Vagina (tissue), 2 donors: ENCODE data around the gene MAN2B2. TPM values are rescaled to one million over a fixed set of nuclear protein-coding genes. Genes with fewer than 3 reads are reported as not detected.
A peak's percentile ranks its signal among the peaks of the same experiment; 100 is the strongest.
"Not testable (repeated sequence)": the region's sequence is repeated elsewhere in the genome, so short reads cannot be mapped to it uniquely, and the experiment has no call there.

ENCODE experiments used
- DNase-seq, 2 donors: peaks; one replicate each; pipeline ENCODE4 v3.0.0-alpha.2; 2017; ENCODE audit errors: extremely low spot score in 2 of 2
- H3K27ac ChIP-seq: fragments of 200-600 bp; sonication (generic); one replicate; pipeline ENCODE4 v1.5.1; 2019
- H3K27me3 ChIP-seq: fragments of 200-600 bp; sonication (generic); one replicate; pipeline ENCODE4 v1.5.1; 2019
- H3K36me3 ChIP-seq, 2 donors: fragments of 200-600 bp; sonication (generic); one replicate each; pipeline ENCODE4 v1.5.1; 2017 to 2019
- H3K4me1 ChIP-seq: fragments of 200-600 bp; sonication (generic); one replicate; pipeline ENCODE4 v1.5.1; 2019
- H3K4me3 ChIP-seq, 2 donors: fragments of 200-600 bp; sonication (generic); 1 replicate in 1 of 2; 2 replicates in 1 of 2; pipeline ENCODE4 v1.5.1; 2016 to 2019
- H3K9me3 ChIP-seq: fragments of 200-600 bp; sonication (generic); one replicate; pipeline ENCODE4 v1.5.1; 2019
- CTCF ChIP-seq, 3 experiments: fragments of 450-650 bp in 2 of 3; fragments of 200-600 bp in 1 of 3; sonication (generic) in 1 of 3; IDR thresholded peaks; one replicate each; pipeline ENCODE4 v1.5.1; 2017 to 2019; ENCODE audit warnings: antibody characterized with exemption in 3 of 3, mild to moderate bottlenecking in 2 of 3, moderate library complexity in 2 of 3
- POLR2A ChIP-seq, 2 donors: fragments of 450-650 bp; IDR thresholded peaks; one replicate each; pipeline ENCODE4 v1.6.1; 2017; ENCODE audit warnings: antibody characterized with exemption in 2 of 2, mild to moderate bottlenecking in 2 of 2, moderate library complexity in 2 of 2
- POLR2AphosphoS5 ChIP-seq, 2 donors: sonication (generic); formaldehyde crosslinking; IDR thresholded peaks; one replicate each; pipeline ENCODE4 v1.9.0; 2017; ENCODE audit warnings: antibody characterized with exemption in 2 of 2, mild to moderate bottlenecking in 2 of 2, low read depth in 1 of 2; ENCODE audit not compliant: insufficient read depth in 1 of 2
- intact Hi-C: fragments of 100-400 bp; cut with DNase I; formaldehyde crosslinking; loops from one replicate; pipeline ENCODE4 v1.15.1; 2023
- total RNA-seq: library from RNA; depleted of rRNA; stranded (reverse); fragments of >200 nt; gene quantifications from one replicate; pipeline ENCODE4 v1.2.3, GENCODE V29; 2016

Gene MAN2B2
- total RNA-seq, 1 donor from 2014 or later: 26.3 TPM

- H3K27me3 ChIP-seq: no peaks in the 10 kb centered on the region
- no peaks in the 10 kb centered on the region for H3K4me1 ChIP-seq
- no peak overlapping the region for H3K27ac ChIP-seq
- intact Hi-C loops: no loop called here
- no peak for DNase-seq
- H3K9me3 ChIP-seq: no peaks in the 10 kb centered on the region
- H3K36me3 ChIP-seq: no peaks in the 10 kb centered on the region
- TF ChIP-seq POLR2AphosphoS5 (IDR thresholded peaks at IDR 0.05; ENCODE audit: insufficient read depth in 1 of 2, low read depth in 1 of 2) (no peak), POLR2A (IDR thresholded peaks at IDR 0.05) (no peak), CTCF (IDR thresholded peaks at IDR 0.05) (no peak)
- H3K4me3 ChIP-seq: no peak overlapping the region
These were observed 52.8 kb downstream of the MAN2B2 start for GRCh38 chr4:6627832-6628231.

- H3K27ac ChIP-seq, intact Hi-C loops, DNase-seq, H3K9me3 ChIP-seq, H3K27me3 ChIP-seq, H3K4me3 ChIP-seq, H3K36me3 ChIP-seq, H3K4me1 ChIP-seq: not testable (repeated sequence)
These were observed 53.5 kb downstream of the MAN2B2 start for GRCh38 chr4:6628484-6628883.

- Histone ChIP-seq H3K36me3 (no peaks in the 10 kb centered on the region), H3K27ac (peak overlapping the region; percentile 66), H3K4me1 (peaks cover 8% of the 10 kb centered on the region), H3K9me3 (no peaks in the 10 kb centered on the region), H3K27me3 (no peaks in the 10 kb centered on the region), H3K4me3 (no peak overlapping the region)
- TF ChIP-seq POLR2AphosphoS5 (IDR thresholded peaks at IDR 0.05; ENCODE audit: insufficient read depth in 1 of 2, low read depth in 1 of 2): no peak
- TF ChIP-seq CTCF (IDR thresholded peaks at IDR 0.05): no peak
- TF ChIP-seq POLR2A (IDR thresholded peaks at IDR 0.05): no peak
- intact Hi-C loops: no loop called here
- no peak for DNase-seq
These were observed 57.1 kb downstream of the MAN2B2 start for GRCh38 chr4:6632125-6632524.

- intact Hi-C loops: no loop called here
- H3K4me1 ChIP-seq: peaks cover 8% of the 10 kb centered on the region
- DNase-seq: no peak
These were observed 58.3 kb downstream of the MAN2B2 start for GRCh38 chr4:6633091-6633906.

GRCh38 chr4:6634746-6635145 lies 59.8 kb downstream of the MAN2B2 start:
- no peaks in the 10 kb centered on the region for H3K36me3 ChIP-seq

More at GRCh38 chr4:6633091-6633906, 58.3 kb downstream of the MAN2B2 start:
- TF ChIP-seq POLR2AphosphoS5 (IDR thresholded peaks at IDR 0.05; ENCODE audit: insufficient read depth in 1 of 2, low read depth in 1 of 2) (no peak), POLR2A (IDR thresholded peaks at IDR 0.05) (no peak), CTCF (IDR thresholded peaks at IDR 0.05) (no peak)
- no peaks in the 10 kb centered on the region for H3K9me3 ChIP-seq
- peak overlapping the region; percentile 66 for H3K27ac ChIP-seq
- no peak overlapping the region for H3K4me3 ChIP-seq
- no peaks in the 10 kb centered on the region for H3K36me3 ChIP-seq
- no peaks in the 10 kb centered on the region for H3K27me3 ChIP-seq

More at GRCh38 chr4:6634746-6635145, 59.8 kb downstream of the MAN2B2 start:
- no peak for DNase-seq
- Histone ChIP-seq H3K4me1 (peaks cover 16% of the 10 kb centered on the region), H3K4me3 (no peak overlapping the region), H3K9me3 (no peaks in the 10 kb centered on the region), H3K27ac (no peak overlapping the region), H3K27me3 (no peaks in the 10 kb centered on the region)
- intact Hi-C loops: no loop called here
- TF ChIP-seq POLR2AphosphoS5 (IDR thresholded peaks at IDR 0.05; ENCODE audit: insufficient read depth in 1 of 2, low read depth in 1 of 2): no peak
- TF ChIP-seq CTCF (IDR thresholded peaks at IDR 0.05): no peak
- TF ChIP-seq POLR2A (IDR thresholded peaks at IDR 0.05): no peak
